GM08714 (cell line): Measurements from ENCODE around the gene DDIT4.

Experiments used
- H3K4me3 ChIP-seq: fragments of 200-500 bp; sonication (Bioruptor generic); 2 replicates; pipeline ENCODE4 v1.5.1; 2014; ENCODE audit warnings: mild to moderate bottlenecking, low read length, inconsistent platforms
- ZNF274 ChIP-seq: IDR thresholded peaks from 2 replicates; pipeline ENCODE4 v1.6.1; 2012; ENCODE audit warnings: mild to moderate bottlenecking, low read depth, low read length

The DDIT4 gene

GRCh38 chr10:72320676-72321247 is 47.0 kb downstream of the DDIT4 start:
- TF ChIP-seq ZNF274 = no peak
- H3K4me3 ChIP-seq = no peak overlapping the region; the same call in 1 of the 2 replicates

GRCh38 chr10:72321248-72322029 is 47.7 kb downstream of the DDIT4 start:
- TF ChIP-seq ZNF274 = no peak
- H3K4me3 ChIP-seq = no peak overlapping the region

GRCh38 chr10:72322030-72322279 is 48.2 kb downstream of the DDIT4 start:
- H3K4me3 ChIP-seq = no peak overlapping the region

GRCh38 chr10:72322280-72323058 is 48.7 kb downstream of the DDIT4 start:
- no peak for TF ChIP-seq ZNF274
- H3K4me3 ChIP-seq = no peak overlapping the region

More at GRCh38 chr10:72322030-72322279, 48.2 kb downstream of the DDIT4 start:
- no peak for TF ChIP-seq ZNF274

- no peak overlapping the region for H3K4me3 ChIP-seq
- TF ChIP-seq ZNF274 = no peak
These were observed 49.5 kb downstream of the DDIT4 start for GRCh38 chr10:72323108-72323749.

- no peak for TF ChIP-seq ZNF274
- H3K4me3 ChIP-seq = no peak overlapping the region
These were observed 50.1 kb downstream of the DDIT4 start for GRCh38 chr10:72323771-72324191.
